ENCODE data around the gene OPCML. TPM values are rescaled to one million over a fixed set of nuclear protein-coding genes. Genes with fewer than 3 reads are reported as not detected.

The OPCML gene
- polyA plus RNA-seq, 1 donor (not counting 4 experiments of a cell fraction or from before 2014, with no cell fraction given): 0.04 TPM

- no peaks in the 10 kb centered on the region for H3K9me3 ChIP-seq (ENCODE audit: control insufficient read depth, low read depth, low read length)
- H3K4me3 ChIP-seq (ENCODE audit: control insufficient read depth in 2 of 3, extremely low read depth in 1 of 3, insufficient read depth in 2 of 3, low read depth in 1 of 3, low read length in 3 of 3): no peak overlapping the region
- no peaks in the 10 kb centered on the region for H4K20me1 ChIP-seq (ENCODE audit: control insufficient read depth, extremely low read depth, insufficient read depth, low read length)
- H3K9ac ChIP-seq (ENCODE audit: control insufficient read depth, extremely low read depth, insufficient read depth, low read length): no peak overlapping the region
- DNase-seq (ENCODE audit: low read depth, low spot score): no peak
- TF ChIP-seq EZH2 (IDR thresholded peaks at IDR 0.05; ENCODE audit: low read length): no peak
- TF ChIP-seq CTCF (optimal IDR thresholded peaks at IDR 0.05 in 1 of 3, IDR thresholded peaks at IDR 0.05 in 1 of 3, conservative IDR thresholded peaks at IDR 0.05 in 1 of 3; ENCODE audit: extremely low read depth in 1 of 3, insufficient read depth in 2 of 3, low read length in 3 of 3): no peak
- H3K9me1 ChIP-seq (ENCODE audit: control insufficient read depth, extremely low read depth, insufficient read depth, low read length): no peaks in the 10 kb centered on the region
- H3K4me2 ChIP-seq (ENCODE audit: control insufficient read depth, extremely low read depth, insufficient read depth, low read depth, low read length): no peak overlapping the region
- no peaks in the 10 kb centered on the region for H3K79me2 ChIP-seq (ENCODE audit: control insufficient read depth, insufficient read depth, low read length)
- no peak for FAIRE-seq
- dilution Hi-C loops (cut with MboI; ENCODE audit: extremely low pct_ligation_motif_present, low sequenced_read_pairs): no loop called here
- no peaks in the 10 kb centered on the region for H3K4me1 ChIP-seq (ENCODE audit: control insufficient read depth, extremely low read depth, insufficient read depth, low read length)
- H3K27me3 ChIP-seq (ENCODE audit: control insufficient read depth, extremely low read depth, insufficient read depth, low read length): peaks cover 6% of the 10 kb centered on the region
- H3K27ac ChIP-seq (ENCODE audit: control insufficient read depth, insufficient read depth, low read length): no peak overlapping the region
- H3K36me3 ChIP-seq (ENCODE audit: control insufficient read depth in 2 of 2, extremely low read depth in 1 of 2, insufficient read depth in 2 of 2, low read length in 2 of 2): no peaks in the 10 kb centered on the region
- no peak overlapping the region for H2AFZ ChIP-seq (ENCODE audit: control insufficient read depth, low read length)
Observed at GRCh38 chr11:133524488-133524887, 7.8 kb downstream of the OPCML start.

- no peaks in the 10 kb centered on the region for H3K36me3 ChIP-seq (ENCODE audit: control insufficient read depth in 2 of 2, extremely low read depth in 1 of 2, insufficient read depth in 2 of 2, low read length in 2 of 2)
- no peak overlapping the region for H3K4me3 ChIP-seq (ENCODE audit: control insufficient read depth in 2 of 3, extremely low read depth in 1 of 3, insufficient read depth in 2 of 3, low read depth in 1 of 3, low read length in 3 of 3)
- no peak for TF ChIP-seq EZH2 (IDR thresholded peaks at IDR 0.05; ENCODE audit: low read length)
- TF ChIP-seq CTCF (optimal IDR thresholded peaks at IDR 0.05 in 1 of 3, IDR thresholded peaks at IDR 0.05 in 1 of 3, conservative IDR thresholded peaks at IDR 0.05 in 1 of 3; ENCODE audit: extremely low read depth in 1 of 3, insufficient read depth in 2 of 3, low read length in 3 of 3): no peak
- no peaks in the 10 kb centered on the region for H3K9me1 ChIP-seq (ENCODE audit: control insufficient read depth, extremely low read depth, insufficient read depth, low read length)
- no peaks in the 10 kb centered on the region for H3K9me3 ChIP-seq (ENCODE audit: control insufficient read depth, low read depth, low read length)
- no peaks in the 10 kb centered on the region for H3K79me2 ChIP-seq (ENCODE audit: control insufficient read depth, insufficient read depth, low read length)
- dilution Hi-C loops (cut with MboI; ENCODE audit: extremely low pct_ligation_motif_present, low sequenced_read_pairs): no loop called here
- no peak for DNase-seq (ENCODE audit: low read depth, low spot score)
- no peak overlapping the region for H3K4me2 ChIP-seq (ENCODE audit: control insufficient read depth, extremely low read depth, insufficient read depth, low read depth, low read length)
- no peaks in the 10 kb centered on the region for H4K20me1 ChIP-seq (ENCODE audit: control insufficient read depth, extremely low read depth, insufficient read depth, low read length)
- H3K9ac ChIP-seq (ENCODE audit: control insufficient read depth, extremely low read depth, insufficient read depth, low read length): no peak overlapping the region
- H3K27me3 ChIP-seq (ENCODE audit: control insufficient read depth, extremely low read depth, insufficient read depth, low read length): no peaks in the 10 kb centered on the region
- no peak overlapping the region for H2AFZ ChIP-seq (ENCODE audit: control insufficient read depth, low read length)
- H3K27ac ChIP-seq (ENCODE audit: control insufficient read depth, insufficient read depth, low read length): no peak overlapping the region
- no peaks in the 10 kb centered on the region for H3K4me1 ChIP-seq (ENCODE audit: control insufficient read depth, extremely low read depth, insufficient read depth, low read length)
- FAIRE-seq: no peak
Observed at GRCh38 chr11:133522344-133522743, 10.0 kb downstream of the OPCML start.

Measured in keratinocyte (primary cell).